Sigmoid colon (tissue), 7 donors: Measurements from ENCODE around the gene SLC20A1. TPM values are rescaled to one million over a fixed set of nuclear protein-coding genes. Genes with fewer than 3 reads are reported as not detected.

ENCODE experiments used
- DNase-seq: peaks from one replicate; pipeline ENCODE4 v3.0.0-alpha.2; 2019
- H3K27ac ChIP-seq, 4 donors: fragments of 200-600 bp; sonication (generic); one replicate each; pipeline ENCODE4 v1.5.1; 2016 to 2019; ENCODE audit warnings: mild to moderate bottlenecking in 1 of 4
- H3K27me3 ChIP-seq, 3 donors: fragments of 200-600 bp; sonication (generic); one replicate each; pipeline ENCODE4 v1.5.1; 2019; ENCODE audit warnings: mild to moderate bottlenecking in 1 of 3
- H3K36me3 ChIP-seq, 4 donors: fragments of 200-600 bp; sonication (generic); one replicate each; pipeline ENCODE4 v1.5.1; 2016 to 2019
- H3K4me1 ChIP-seq, 4 donors: fragments of 200-600 bp; sonication (generic); one replicate each; pipeline ENCODE4 v1.5.1; 2017 to 2019
- H3K4me3 ChIP-seq, 4 donors: fragments of 200-600 bp; sonication (generic); one replicate each; pipeline ENCODE4 v1.5.1; 2017 to 2019; ENCODE audit warnings: mild to moderate bottlenecking in 2 of 4, moderate library complexity in 1 of 4
- H3K9me3 ChIP-seq, 4 donors: fragments of 200-600 bp in 3 of 4; sonication (generic) in 3 of 4; one replicate each; pipeline versions ENCODE4 v1.5.1 to v1.6.1; 2013 to 2019
- CTCF ChIP-seq, 4 experiments: fragments of 450-650 bp in 3 of 4; fragments of 200-600 bp in 1 of 4; IDR thresholded peaks; one replicate each; pipeline ENCODE4 v1.5.1; 2016 to 2019; ENCODE audit warnings: antibody characterized with exemption in 4 of 4, mild to moderate bottlenecking in 3 of 4, moderate library complexity in 2 of 4
- EP300 ChIP-seq, 4 donors: sonication (generic); formaldehyde crosslinking; IDR thresholded peaks; one replicate each; pipeline ENCODE4 v1.6.1; 2017; ENCODE audit warnings: antibody characterized with exemption in 4 of 4
- POLR2A ChIP-seq, 2 donors: fragments of 450-650 bp; IDR thresholded peaks; one replicate each; pipeline ENCODE4 v1.6.1; 2016; ENCODE audit warnings: antibody characterized with exemption in 2 of 2, mild to moderate bottlenecking in 2 of 2, moderate library complexity in 2 of 2
- POLR2AphosphoS5 ChIP-seq, 4 donors: sonication (generic); formaldehyde crosslinking; IDR thresholded peaks; one replicate each; pipeline ENCODE4 v1.6.1; 2017; ENCODE audit warnings: antibody characterized with exemption in 4 of 4
- WGBS, 2 donors: extraction: QIAGEN DNeasy Blood & Tissue Kit; methylation state at CpG; one replicate each; pipeline ENCODE4 v1.1.7; 2013; 5-methylcytosine and 5-hydroxymethylcytosine counted together
- intact Hi-C: fragments of 100-400 bp; cut with DNase I; formaldehyde crosslinking; loops from one replicate; pipeline ENCODE4 v1.15.1; 2023
- polyA plus RNA-seq, 3 donors: library from polyadenylated mRNA; stranded (reverse); fragments of 200-250 nt; gene quantifications; one replicate each; pipeline ENCODE4 v1.2.3, GENCODE V29; 2013
- total RNA-seq, 4 donors: library from RNA; depleted of rRNA; stranded (reverse); fragments of >200 nt; gene quantifications; one replicate each; pipeline ENCODE4 v1.1.0, GENCODE V29; 2016
- donor health status: healthy with polysubstance abuse.
- donor health status: Bipolar disorder and iron deficiency.
- donor health status: healthy.

SLC20A1 gene
- total and polyA plus RNA-seq, 7 donors, result 11.4 to 34.9 (median 18.0) TPM

GRCh38 chr2:112658839-112659667 is 13.3 kb downstream of the SLC20A1 start:
- Histone ChIP-seq H3K36me3 (peaks cover 23 to 93% (median 33%) of the 10 kb centered on the region in 4 donors), H3K4me3 (no peak overlapping the region), H3K9me3 (no peaks in the 10 kb centered on the region), H3K27ac (no peak overlapping the region), H3K4me1 (no peaks in the 10 kb centered on the region), H3K27me3 (no peaks in the 10 kb centered on the region)
- intact Hi-C loops, result no loop called here
- WGBS, 2 donors, result 86 to 90% methylated on average over 11 of the region's 11 CpGs
- DNase-seq, result no peak
- TF ChIP-seq CTCF (IDR thresholded peaks at IDR 0.05), result no peak
- no peak for TF ChIP-seq EP300 (IDR thresholded peaks at IDR 0.05)
- TF ChIP-seq POLR2AphosphoS5 (IDR thresholded peaks at IDR 0.05), result no peak
- no peak for TF ChIP-seq POLR2A (IDR thresholded peaks at IDR 0.05)

DNA sequence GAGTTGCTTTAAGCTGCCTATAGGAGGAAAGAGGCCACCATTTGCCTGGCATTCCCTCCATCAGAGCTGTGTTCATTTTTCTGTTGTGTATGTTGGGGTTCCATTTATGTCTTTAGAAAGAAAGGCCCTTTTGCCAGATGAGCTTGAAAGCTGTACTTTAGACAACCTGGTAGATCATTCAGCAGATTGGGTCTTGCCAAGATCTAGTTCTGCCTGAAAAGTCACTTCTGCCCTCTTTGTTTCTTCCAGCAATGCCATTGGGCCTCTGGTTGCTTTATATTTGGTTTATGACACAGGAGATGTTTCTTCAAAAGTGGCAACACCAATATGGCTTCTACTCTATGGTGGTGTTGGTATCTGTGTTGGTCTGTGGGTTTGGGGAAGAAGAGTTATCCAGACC is 14.4 kb downstream of the SLC20A1 start:
- intact Hi-C loops, result no loop called here
- Histone ChIP-seq H3K9me3 (no peaks in the 10 kb centered on the region), H3K27me3 (no peaks in the 10 kb centered on the region), H3K4me1 (no peaks in the 10 kb centered on the region), H3K27ac (no peak overlapping the region), H3K4me3 (no peak overlapping the region), H3K36me3 (peaks cover 23 to 96% (median 33%) of the 10 kb centered on the region in 4 donors)
- TF ChIP-seq EP300 (IDR thresholded peaks at IDR 0.05) (no peak), POLR2AphosphoS5 (IDR thresholded peaks at IDR 0.05) (no peak), POLR2A (IDR thresholded peaks at IDR 0.05) (no peak), CTCF (IDR thresholded peaks at IDR 0.05) (no peak)
- DNase-seq, result no peak

- H3K36me3 ChIP-seq, result peaks cover 21 to 91% (median 31%) of the 10 kb centered on the region in 4 donors
Observed at GRCh38 chr2:112661656-112662305, 16.0 kb downstream of the SLC20A1 start.

DNA sequence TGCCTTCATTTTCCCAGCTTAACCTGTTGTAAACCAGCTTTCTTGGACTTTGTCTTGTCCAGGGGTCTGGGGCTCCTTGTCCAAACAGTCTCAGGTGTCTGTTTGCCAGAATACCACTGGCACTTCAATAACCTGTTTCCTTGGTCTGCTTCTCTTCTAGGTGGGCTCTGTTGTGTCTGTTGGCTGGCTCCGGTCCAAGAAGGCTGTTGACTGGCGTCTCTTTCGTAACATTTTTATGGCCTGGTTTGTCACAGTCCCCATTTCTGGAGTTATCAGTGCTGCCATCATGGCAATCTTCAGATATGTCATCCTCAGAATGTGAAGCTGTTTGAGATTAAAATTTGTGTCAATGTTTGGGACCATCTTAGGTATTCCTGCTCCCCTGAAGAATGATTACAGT is 17.0 kb downstream of the SLC20A1 start:
- H3K9me3 ChIP-seq, result no peaks in the 10 kb centered on the region
- intact Hi-C loops, result no loop called here
- 59 to 78% methylated on average over 3 of the region's 3 CpGs for WGBS, 2 donors
- H3K27me3 ChIP-seq, result no peaks in the 10 kb centered on the region
- TF ChIP-seq POLR2A (IDR thresholded peaks at IDR 0.05) (no peak), EP300 (IDR thresholded peaks at IDR 0.05) (no peak), POLR2AphosphoS5 (IDR thresholded peaks at IDR 0.05) (no peak), CTCF (IDR thresholded peaks at IDR 0.05) (no peak)
- H3K4me1 ChIP-seq, result no peaks in the 10 kb centered on the region
- DNase-seq, result no peak
- peaks cover 18 to 81% (median 30%) of the 10 kb centered on the region in 4 donors for H3K36me3 ChIP-seq
- no peak overlapping the region for H3K27ac ChIP-seq
- no peak overlapping the region for H3K4me3 ChIP-seq

More at GRCh38 chr2:112661656-112662305, 16.0 kb downstream of the SLC20A1 start:
- WGBS, 2 donors, result 93 to 94% methylated on average over 8 of the region's 8 CpGs
- intact Hi-C loops, result no loop called here
- Histone ChIP-seq H3K4me3 (no peak overlapping the region), H3K9me3 (no peaks in the 10 kb centered on the region), H3K4me1 (no peaks in the 10 kb centered on the region), H3K27ac (no peak overlapping the region), H3K27me3 (no peaks in the 10 kb centered on the region)
- DNase-seq, result no peak
- TF ChIP-seq EP300 (IDR thresholded peaks at IDR 0.05) (no peak), POLR2AphosphoS5 (IDR thresholded peaks at IDR 0.05) (no peak), CTCF (IDR thresholded peaks at IDR 0.05) (no peak), POLR2A (IDR thresholded peaks at IDR 0.05) (no peak)
